Body of pancreas (tissue), 4 donors: Measurements from ENCODE around the gene DYRK1A. TPM values are rescaled to one million over a fixed set of nuclear protein-coding genes. Genes with fewer than 3 reads are reported as not detected.
A peak's percentile ranks its signal among the peaks of the same experiment; 100 is the strongest.

Source experiments
- ATAC-seq: fragments of 150-250 bp; one replicate; pipeline ENCODE4 v1.9.1; 2016
- DNase-seq, 4 donors: peaks; one replicate each; pipeline ENCODE4 v3.0.0-alpha.2; 2019
- H3K27ac ChIP-seq, 4 donors: fragments of 200-600 bp; sonication (generic); 1 replicate in 3 of 4; 2 replicates in 1 of 4; pipeline versions ENCODE4 v1.5.1 to v1.6.1; 2016 to 2019; ENCODE audit warnings: mild to moderate bottlenecking in 1 of 4, mixed read lengths in 1 of 4, moderate library complexity in 1 of 4
- H3K27me3 ChIP-seq, 2 donors: fragments of 200-600 bp; sonication (generic); one replicate each; pipeline ENCODE4 v1.6.0; 2016; ENCODE audit warnings: mild to moderate bottlenecking in 1 of 2
- H3K36me3 ChIP-seq, 2 donors: fragments of 200-600 bp; sonication (generic); replicated peaks in 1 of 2; 2 replicates each; pipeline ENCODE4 v1.5.1; 2016; ENCODE audit warnings: low read depth in 2 of 2; ENCODE audit not compliant: insufficient read depth in 1 of 2
- H3K4me1 ChIP-seq: fragments of 200-600 bp; sonication (generic); one replicate; pipeline ENCODE4 v1.6.0; 2016
- H3K4me3 ChIP-seq, 2 donors: fragments of 200-600 bp; sonication (generic); 1 replicate in 1 of 2; 2 replicates in 1 of 2; pipeline ENCODE4 v1.5.1; 2016 to 2019
- H3K9me3 ChIP-seq, 3 donors: fragments of 200-600 bp; sonication (generic); 1 replicate in 2 of 3; 2 replicates in 1 of 3; pipeline ENCODE4 v1.5.1; 2016
- CTCF ChIP-seq, 7 experiments: fragments of 450-650 bp in 4 of 7; fragments of 200-600 bp in 3 of 7; sonication (generic) in 3 of 7; IDR thresholded peaks; one replicate each; pipeline ENCODE4 v1.5.1; 2016 to 2019; ENCODE audit warnings: antibody characterized with exemption in 7 of 7
- POLR2A ChIP-seq, 3 donors: fragments of 450-650 bp; IDR thresholded peaks; one replicate each; pipeline ENCODE4 v1.6.1; 2016; ENCODE audit warnings: antibody characterized with exemption in 3 of 3, mild to moderate bottlenecking in 2 of 3
- WGBS, 2 donors: methylation state at CpG; one replicate each; pipeline ENCODE4 v1.1.5; 2017; 5-methylcytosine and 5-hydroxymethylcytosine counted together
- intact Hi-C: fragments of 100-400 bp; cut with DNase I; formaldehyde crosslinking; loops from one replicate; pipeline ENCODE4 v1.15.1; 2023
- total RNA-seq, 2 donors: library from RNA; depleted of rRNA; stranded (reverse); fragments of >200 nt; gene quantifications; one replicate each; pipeline ENCODE4 v1.1.0, GENCODE V29; 2016

Gene DYRK1A
- total RNA-seq, 2 donors from 2014 or later, result 42.5 to 44.1 TPM

GRCh38 chr21:37463083-37463801 lies 96.7 kb downstream of the DYRK1A start:
- Histone ChIP-seq H3K36me3 (no peaks in the 10 kb centered on the region), H3K27ac (peak overlapping the region; percentile 18 to 72 (median 60)), H3K4me3 (no peak overlapping the region), H3K27me3 (no peaks in the 10 kb centered on the region), H3K4me1 (peaks cover 47% of the 10 kb centered on the region), H3K9me3 (no peaks in the 10 kb centered on the region)
- DNase-seq (peak in 3 of 4 donors; percentile 51 to 60 (median 59)), ATAC-seq (peak; percentile 94)
- WGBS, 2 donors, result 10 to 14% methylated on average over 6 of the region's 6 CpGs
- intact Hi-C loops, result loop anchor here (5.0 kb wide), 1 partner anchor 86 kb away; no protein-coding TSS in a partner anchor
- TF ChIP-seq POLR2A (IDR thresholded peaks at IDR 0.05) (no peak), CTCF (IDR thresholded peaks at IDR 0.05) (peak; percentile 10 to 98 (median 71))

DNA sequence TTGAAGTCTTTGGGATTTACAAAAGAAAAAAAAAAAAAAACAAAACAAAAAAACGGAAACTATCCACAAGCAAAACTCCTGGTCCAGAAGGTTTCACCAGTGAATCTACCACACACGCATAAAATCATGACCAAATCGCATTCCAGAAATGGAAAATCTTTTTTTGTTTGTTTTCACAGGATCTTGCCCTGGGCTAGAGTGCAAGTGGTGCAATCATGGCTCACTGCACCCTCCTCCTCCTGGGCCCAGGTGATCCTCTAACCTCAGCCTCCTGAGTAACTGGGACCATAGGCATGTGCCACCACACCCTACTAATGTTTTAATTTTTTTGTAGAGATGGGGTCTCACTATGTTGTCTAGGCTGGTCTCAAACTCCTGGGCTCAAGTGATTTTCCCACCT lies 100.5 kb downstream of the DYRK1A start:
- 89 to 96% methylated on average over 3 of the region's 3 CpGs for WGBS, 2 donors
- DNase-seq (no peak), ATAC-seq (no peak)

DNA sequence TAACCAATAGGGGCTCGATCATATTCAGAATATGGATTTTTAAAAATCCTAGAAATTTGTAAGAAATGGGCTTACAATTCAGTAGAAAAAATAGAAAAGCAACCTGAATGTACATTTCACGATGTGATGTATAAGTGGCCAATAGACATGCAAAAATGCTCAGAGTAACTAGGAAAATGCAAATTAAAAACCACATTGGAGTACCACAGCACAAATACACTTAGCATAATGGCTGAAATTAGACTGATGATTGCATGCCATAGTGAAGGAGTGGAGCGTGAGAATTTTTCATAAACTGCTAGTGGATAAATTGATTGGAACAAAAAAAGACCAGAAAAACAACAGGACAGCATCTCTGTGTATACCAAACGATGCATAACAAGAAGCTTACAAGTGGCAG lies 102.3 kb downstream of the DYRK1A start:
- H3K4me1 ChIP-seq, result peaks cover 14% of the 10 kb centered on the region
- no peak overlapping the region for H3K27ac ChIP-seq
- intact Hi-C loops, result no loop called here
- H3K27me3 ChIP-seq, result no peaks in the 10 kb centered on the region
- no peaks in the 10 kb centered on the region for H3K36me3 ChIP-seq
- no peak for DNase-seq
- no peak for ATAC-seq
- H3K9me3 ChIP-seq, result no peaks in the 10 kb centered on the region
- H3K4me3 ChIP-seq, result no peak overlapping the region
- TF ChIP-seq POLR2A (IDR thresholded peaks at IDR 0.05) (no peak), CTCF (IDR thresholded peaks at IDR 0.05) (no peak)
- WGBS, 2 donors, result 95% methylated on average over 4 of the region's 4 CpGs

More for the DNA sequence above, 100.5 kb downstream of the DYRK1A start:
- H3K27ac ChIP-seq, result no peak overlapping the region
- peaks cover 24% of the 10 kb centered on the region for H3K4me1 ChIP-seq
- no peaks in the 10 kb centered on the region for H3K9me3 ChIP-seq
- H3K27me3 ChIP-seq, result no peaks in the 10 kb centered on the region
- no peaks in the 10 kb centered on the region for H3K36me3 ChIP-seq
- H3K4me3 ChIP-seq, result no peak overlapping the region
- TF ChIP-seq POLR2A (IDR thresholded peaks at IDR 0.05) (no peak), CTCF (IDR thresholded peaks at IDR 0.05) (no peak)
- intact Hi-C loops, result no loop called here

DNA sequence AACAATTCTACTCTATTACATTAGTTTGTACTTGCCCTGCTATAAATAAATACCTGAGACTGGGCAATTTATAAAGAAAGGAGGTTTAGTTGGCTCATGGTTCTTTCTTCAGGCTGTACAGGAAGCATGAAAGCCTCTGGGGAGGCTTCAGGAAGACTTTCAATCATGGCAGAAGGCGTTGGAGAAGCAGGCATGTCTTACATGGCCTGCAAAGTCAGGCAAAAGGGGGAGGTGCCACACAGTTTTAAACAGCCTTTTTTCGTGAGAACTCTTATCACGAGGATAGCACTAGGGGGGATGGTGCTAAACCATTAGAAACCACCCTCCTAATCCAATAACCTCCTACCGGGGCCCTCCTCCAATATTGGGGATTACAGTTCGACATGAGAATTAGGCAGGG lies 102.9 kb downstream of the DYRK1A start:
- 87 to 88% methylated on average over 4 to 5 of the region's 5 CpGs for WGBS, 2 donors
- ATAC-seq (no peak), DNase-seq (no peak)
- peaks cover 11% of the 10 kb centered on the region for H3K4me1 ChIP-seq
- no peaks in the 10 kb centered on the region for H3K36me3 ChIP-seq
- no peaks in the 10 kb centered on the region for H3K9me3 ChIP-seq
- no peak overlapping the region for H3K27ac ChIP-seq
- H3K4me3 ChIP-seq, result no peak overlapping the region
- H3K27me3 ChIP-seq, result no peaks in the 10 kb centered on the region
- intact Hi-C loops, result no loop called here
- TF ChIP-seq POLR2A (IDR thresholded peaks at IDR 0.05) (no peak), CTCF (IDR thresholded peaks at IDR 0.05) (no peak)

- no peaks in the 10 kb centered on the region for H3K27me3 ChIP-seq
- H3K4me3 ChIP-seq, result no peak overlapping the region
- TF ChIP-seq CTCF (IDR thresholded peaks at IDR 0.05), result no peak
- no peak for TF ChIP-seq POLR2A (IDR thresholded peaks at IDR 0.05)
- DNase-seq (peak in 2 of 4 donors; percentile 42 to 47), ATAC-seq (no peak)
- H3K36me3 ChIP-seq, result no peaks in the 10 kb centered on the region
- peaks cover 29% of the 10 kb centered on the region for H3K4me1 ChIP-seq
- intact Hi-C loops, result no loop called here
- 25 to 35% methylated on average over 4 of the region's 4 CpGs for WGBS, 2 donors
- no peaks in the 10 kb centered on the region for H3K9me3 ChIP-seq
- H3K27ac ChIP-seq, result peak overlapping the region in 1 of 4 donors; percentile 13
Observed at GRCh38 chr21:37472581-37472980, 106.0 kb downstream of the DYRK1A start.
